ENCODE data around the gene C1orf174. TPM values are rescaled to one million over a fixed set of nuclear protein-coding genes. Genes with fewer than 3 reads are reported as not detected.

C1orf174 gene
- total RNA-seq, 1 donor from 2014 or later = 19.9 TPM

DNA sequence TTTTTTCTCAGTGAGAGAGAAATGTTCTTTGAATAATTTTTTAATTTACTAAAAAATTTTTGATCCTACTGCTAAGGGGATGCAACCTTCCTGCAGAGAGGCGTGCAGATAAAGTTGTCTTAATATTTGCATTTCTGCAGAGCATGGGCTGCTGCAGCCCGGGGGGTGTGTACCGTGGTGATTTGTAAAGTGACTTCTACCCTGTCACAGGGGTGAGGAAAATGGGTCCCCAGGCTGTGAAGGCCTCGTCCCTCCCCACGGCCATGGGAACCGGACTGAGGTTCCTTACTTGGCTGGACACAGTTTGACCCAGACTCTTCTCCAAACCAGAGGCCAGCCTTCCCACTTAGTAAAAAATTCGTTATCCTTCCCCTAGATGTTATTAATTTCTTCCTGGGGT is 9.5 kb upstream of the C1orf174 start:
- Histone ChIP-seq H3K4me3 (no peak overlapping the region), H3K27me3 (peaks cover 24% of the 10 kb centered on the region), H3K27ac (no peak overlapping the region), H3K36me3 (no peaks in the 10 kb centered on the region), H3K9me3 (no peaks in the 10 kb centered on the region), H3K4me1 (peaks cover 4% of the 10 kb centered on the region)
- TF ChIP-seq, protein P1, sequence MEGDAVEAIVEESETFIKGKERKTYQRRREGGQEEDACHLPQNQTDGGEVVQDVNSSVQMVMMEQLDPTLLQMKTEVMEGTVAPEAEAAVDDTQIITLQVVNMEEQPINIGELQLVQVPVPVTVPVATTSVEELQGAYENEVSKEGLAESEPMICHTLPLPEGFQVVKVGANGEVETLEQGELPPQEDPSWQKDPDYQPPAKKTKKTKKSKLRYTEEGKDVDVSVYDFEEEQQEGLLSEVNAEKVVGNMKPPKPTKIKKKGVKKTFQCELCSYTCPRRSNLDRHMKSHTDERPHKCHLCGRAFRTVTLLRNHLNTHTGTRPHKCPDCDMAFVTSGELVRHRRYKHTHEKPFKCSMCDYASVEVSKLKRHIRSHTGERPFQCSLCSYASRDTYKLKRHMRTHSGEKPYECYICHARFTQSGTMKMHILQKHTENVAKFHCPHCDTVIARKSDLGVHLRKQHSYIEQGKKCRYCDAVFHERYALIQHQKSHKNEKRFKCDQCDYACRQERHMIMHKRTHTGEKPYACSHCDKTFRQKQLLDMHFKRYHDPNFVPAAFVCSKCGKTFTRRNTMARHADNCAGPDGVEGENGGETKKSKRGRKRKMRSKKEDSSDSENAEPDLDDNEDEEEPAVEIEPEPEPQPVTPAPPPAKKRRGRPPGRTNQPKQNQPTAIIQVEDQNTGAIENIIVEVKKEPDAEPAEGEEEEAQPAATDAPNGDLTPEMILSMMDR (IDR thresholded peaks at IDR 0.05) = no peak
- DNase-seq (peak; percentile 11), ATAC-seq (no peak)
- intact Hi-C loops (cut with DNase I) = no loop called here

GRCh38 chr1:3908886-3909517 is 8.9 kb upstream of the C1orf174 start:
- no peaks in the 10 kb centered on the region for H3K9me3 ChIP-seq
- intact Hi-C loops (cut with DNase I) = no loop called here
- peaks cover 24% of the 10 kb centered on the region for H3K27me3 ChIP-seq
- TF ChIP-seq, protein P1 (IDR thresholded peaks at IDR 0.05) = no peak
- DNase-seq = no peak
- no peak overlapping the region for H3K4me3 ChIP-seq
- H3K27ac ChIP-seq = no peak overlapping the region
- H3K36me3 ChIP-seq = no peaks in the 10 kb centered on the region
- no peak for ATAC-seq
- H3K4me1 ChIP-seq = peaks cover 4% of the 10 kb centered on the region

GRCh38 chr1:3907621-3908165 is 7.6 kb upstream of the C1orf174 start:
- no peak for ATAC-seq
- DNase-seq = peak; percentile 58
- TF ChIP-seq, protein P1 (IDR thresholded peaks at IDR 0.05) = no peak
- Histone ChIP-seq H3K36me3 (no peaks in the 10 kb centered on the region), H3K27me3 (peaks cover 24% of the 10 kb centered on the region), H3K27ac (no peak overlapping the region), H3K4me1 (peaks cover 4% of the 10 kb centered on the region), H3K4me3 (no peak overlapping the region), H3K9me3 (no peaks in the 10 kb centered on the region)
- intact Hi-C loops (cut with DNase I) = no loop called here

DNA sequence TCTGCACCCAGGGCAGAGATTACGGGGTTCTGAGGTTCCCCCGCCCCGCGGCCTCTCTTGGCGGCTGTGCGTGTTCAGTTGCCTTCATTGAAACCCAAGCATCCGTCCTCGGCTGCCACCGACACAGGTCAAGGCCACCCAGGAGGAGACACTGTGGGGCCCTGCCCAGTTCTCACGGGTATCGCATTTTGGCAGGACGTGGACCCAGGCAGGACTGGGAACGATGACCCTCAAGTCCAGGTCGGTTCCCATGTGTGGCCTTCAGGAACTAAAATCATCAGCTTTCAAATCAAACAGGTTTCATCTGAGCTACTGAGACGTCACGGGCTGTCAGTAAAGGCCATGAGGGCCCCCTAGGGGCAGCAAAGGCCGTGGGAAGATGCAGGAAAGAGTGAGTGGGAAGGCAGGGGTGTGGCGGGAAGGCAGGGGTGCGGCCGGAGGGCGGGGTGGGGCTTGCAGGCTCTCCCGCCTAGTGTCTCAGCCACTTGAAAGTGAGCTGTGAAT is 7.0 kb upstream of the C1orf174 start:
- Histone ChIP-seq H3K27ac (no peak overlapping the region), H3K27me3 (peaks cover 24% of the 10 kb centered on the region), H3K36me3 (no peaks in the 10 kb centered on the region), H3K4me3 (no peak overlapping the region), H3K4me1 (peaks cover 4% of the 10 kb centered on the region), H3K9me3 (no peaks in the 10 kb centered on the region)
- ATAC-seq (peak; percentile 46), DNase-seq (peak; percentile 54)
- intact Hi-C loops (cut with DNase I) = no loop called here
- TF ChIP-seq, protein P1 (IDR thresholded peaks at IDR 0.05) = no peak

DNA sequence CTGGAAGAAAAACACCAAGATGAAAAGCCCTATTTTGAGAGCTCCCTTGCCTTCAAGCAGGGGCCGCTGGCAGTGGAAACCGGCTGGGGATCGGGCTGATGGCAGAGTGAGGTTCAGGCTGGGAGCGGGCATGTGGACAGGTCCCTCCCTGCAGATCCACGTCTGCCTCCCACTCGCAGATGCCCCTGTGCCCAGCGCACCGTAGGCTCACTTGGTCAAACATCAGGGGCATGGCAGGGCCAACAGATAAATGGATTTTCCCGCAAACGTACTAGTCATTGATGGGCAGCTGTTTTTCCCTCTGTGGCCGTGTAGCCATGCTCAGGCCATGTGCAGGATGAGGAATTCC is 6.6 kb upstream of the C1orf174 start:
- ATAC-seq (no peak), DNase-seq (no peak)
- TF ChIP-seq, protein P1 (IDR thresholded peaks at IDR 0.05) = no peak
- H3K9me3 ChIP-seq = no peaks in the 10 kb centered on the region
- intact Hi-C loops (cut with DNase I) = no loop called here
- H3K27me3 ChIP-seq = peaks cover 19% of the 10 kb centered on the region
- H3K27ac ChIP-seq = no peak overlapping the region
- H3K4me1 ChIP-seq = peaks cover 4% of the 10 kb centered on the region
- no peak overlapping the region for H3K4me3 ChIP-seq
- H3K36me3 ChIP-seq = no peaks in the 10 kb centered on the region

Measured in upper lobe of right lung (tissue), 1 donor.